HG02885 (cell line): ENCODE measurements around the gene FAM136A.
"Not testable (repeated sequence)": the region's sequence is repeated elsewhere in the genome, so short reads cannot be mapped to it uniquely, and the experiment has no call there.

Source experiments
- ATAC-seq: cut with Tn5 transposase; IDR thresholded peaks from one replicate; pipeline ENCODE4 v1.9.1; 2021; ENCODE audit warnings: mild to moderate bottlenecking; ENCODE audit not compliant: unreplicated experiment, poor library complexity

Gene FAM136A

DNA sequence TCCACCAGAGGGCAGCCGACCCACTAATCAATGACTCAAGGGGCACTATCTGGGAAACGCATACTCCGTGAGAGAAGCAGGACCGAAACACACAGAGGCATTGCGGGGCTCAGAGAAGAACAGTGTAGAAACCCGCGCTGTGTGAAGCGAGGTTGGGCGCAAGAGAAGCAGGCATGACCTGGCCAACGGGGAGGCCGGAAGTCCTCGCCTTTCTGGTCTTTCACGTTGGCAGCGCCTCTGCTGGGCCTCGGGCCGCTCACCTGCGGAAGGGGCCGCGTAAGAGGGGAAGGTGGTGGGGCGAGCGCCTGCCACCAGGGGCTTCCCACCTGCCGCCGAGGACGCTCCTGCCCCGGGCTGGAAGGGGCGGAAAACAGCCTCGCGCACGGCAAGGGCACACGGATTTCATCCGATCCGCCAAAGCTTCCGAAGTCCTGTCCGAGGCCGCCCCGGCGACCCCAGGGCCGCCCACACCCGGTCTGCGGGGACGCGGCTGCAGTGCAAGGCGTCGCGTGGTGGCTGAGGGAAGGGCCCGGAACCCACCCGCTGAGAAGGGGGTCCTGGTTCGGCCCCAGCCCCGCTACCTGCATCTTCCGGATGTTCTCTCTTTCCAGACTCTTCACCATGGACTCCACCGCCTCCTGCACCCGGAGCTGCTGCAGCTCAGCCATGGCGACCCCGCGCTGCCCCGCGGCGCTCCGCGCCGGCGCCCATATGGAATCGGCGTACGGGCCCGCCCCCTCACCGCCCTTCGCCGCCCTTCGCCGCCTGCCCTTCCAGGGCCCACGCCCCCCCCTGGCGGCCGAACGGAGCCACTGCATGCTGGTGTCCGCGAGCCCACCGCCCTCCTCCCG is at the start of gene FAM136A:
Gene FAM136A (minus strand): TSS at position 724 of the 851 bp plus-strand sequence. CDS start 56 bp downstream, at position 668.
- peak; percentile 80 for ATAC-seq

DNA sequence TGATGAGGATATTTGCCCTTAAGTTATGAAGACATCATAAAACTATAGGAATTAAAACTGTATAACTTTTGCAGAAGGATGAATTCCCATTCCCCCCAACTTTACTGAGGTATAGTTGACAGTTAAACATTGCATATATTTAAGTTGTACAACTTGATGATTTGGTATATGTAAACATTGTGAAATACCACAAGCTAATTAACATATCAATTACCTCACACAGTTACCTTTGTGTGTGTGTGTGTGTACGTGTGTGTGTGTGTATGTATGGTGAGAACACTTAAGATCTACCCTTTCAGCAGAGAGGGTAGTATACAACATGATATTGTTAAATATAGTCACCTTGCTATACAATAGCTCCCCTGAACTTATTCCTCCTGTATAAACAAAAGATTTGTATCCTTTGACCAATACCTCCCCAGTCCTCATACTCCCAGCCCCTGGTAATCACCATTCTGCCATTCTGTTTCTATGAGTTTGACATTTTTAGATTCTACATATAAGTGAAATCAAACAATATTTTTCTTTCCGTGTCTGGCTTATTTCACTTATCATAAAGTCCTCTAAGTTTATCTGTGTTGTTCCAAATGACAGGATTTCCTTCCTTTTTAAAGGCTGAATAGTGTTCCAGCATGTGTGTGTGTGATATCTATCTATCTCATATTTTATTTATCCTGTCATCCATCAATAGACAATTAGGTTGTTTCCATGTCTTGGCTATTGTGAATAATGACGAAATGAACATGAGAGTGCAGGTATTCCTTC is 48.2 kb upstream of the FAM136A start:
- no peak for ATAC-seq

DNA sequence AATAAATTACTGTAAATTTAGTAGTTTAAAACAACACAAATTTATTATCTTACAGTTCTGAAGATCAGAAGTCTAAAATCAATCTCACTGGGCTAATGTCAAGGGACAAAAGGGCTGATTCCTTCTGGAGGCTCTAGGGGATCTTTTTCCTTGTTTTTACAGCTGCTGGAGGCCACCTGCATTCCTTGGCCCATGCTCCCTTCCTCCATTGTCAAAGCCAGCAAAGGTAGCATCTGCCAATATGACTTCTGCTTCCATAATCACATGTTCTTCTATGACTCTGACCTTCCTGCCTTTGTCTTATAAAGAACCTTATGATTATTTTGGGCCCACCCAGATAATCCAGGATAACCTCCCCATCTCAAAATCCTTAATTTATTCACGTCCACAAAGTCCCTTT is 46.0 kb upstream of the FAM136A start:
- ATAC-seq = no peak

DNA sequence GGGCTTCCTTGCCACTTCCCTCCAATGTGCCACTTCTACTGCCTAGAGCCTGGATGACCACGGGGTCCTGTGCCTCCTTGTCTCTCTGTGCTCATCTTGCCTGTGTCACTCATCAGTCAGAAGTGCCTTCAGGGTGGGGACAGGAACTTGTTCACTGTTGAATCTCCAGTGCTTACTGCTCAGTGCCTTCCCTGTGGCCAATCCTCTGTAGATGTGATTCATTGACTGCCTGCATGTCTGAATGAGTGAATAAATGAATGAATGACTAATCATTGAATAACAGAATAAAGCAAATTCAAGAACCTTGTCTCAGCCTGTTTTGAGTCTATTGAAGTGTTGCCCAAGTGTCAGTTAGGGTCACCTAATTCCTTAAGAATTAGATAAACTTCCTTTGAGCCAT is 42.3 kb upstream of the FAM136A start:
- ATAC-seq = no peak

DNA sequence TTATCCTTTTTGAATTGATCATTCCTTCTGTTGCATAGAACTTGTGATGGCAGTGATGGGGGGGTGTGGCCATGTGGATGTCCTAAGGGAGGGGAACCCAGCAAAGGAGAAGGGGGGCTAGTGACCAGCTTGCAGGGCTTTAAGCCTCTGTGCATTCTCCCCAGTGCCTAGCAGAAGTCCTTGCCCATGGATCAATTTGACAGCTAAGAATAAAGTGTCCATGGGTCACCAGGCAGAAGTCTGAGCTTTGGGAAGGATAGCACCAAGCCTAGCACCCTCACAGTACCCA is 39.6 kb upstream of the FAM136A start:
- no peak for ATAC-seq

DNA sequence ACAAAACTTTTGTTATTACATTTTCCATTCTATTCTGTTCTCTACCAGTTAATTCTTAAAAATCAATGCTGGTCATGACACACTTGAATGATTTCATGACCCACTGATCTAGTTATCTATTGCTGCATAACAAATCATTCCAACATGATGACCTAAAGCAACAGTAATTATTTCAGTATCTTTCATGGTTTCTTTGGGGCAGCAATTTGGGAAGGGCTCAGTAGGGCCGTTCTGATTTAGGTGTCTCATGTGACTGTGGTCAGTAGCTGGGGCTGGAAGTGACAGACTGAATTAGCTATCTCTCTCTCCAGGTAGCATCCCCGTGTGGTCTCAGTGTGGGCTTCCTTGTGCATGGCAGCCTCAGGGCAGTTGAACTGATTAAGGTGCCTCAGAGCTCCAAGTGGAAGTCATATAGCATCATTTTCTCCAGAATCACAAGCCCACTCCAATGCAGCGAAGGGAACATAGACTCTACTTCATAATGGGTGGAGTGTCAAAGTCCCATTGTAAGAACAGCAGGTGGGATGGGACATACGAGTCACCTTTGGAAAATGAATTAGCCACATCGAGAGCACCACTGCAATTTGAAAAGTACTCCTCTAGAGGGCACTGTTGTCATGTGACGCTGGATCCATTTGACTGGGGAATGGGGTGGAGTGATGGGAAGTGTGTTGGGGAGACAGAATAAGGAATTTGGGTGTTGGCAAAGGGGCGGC is 39.1 kb upstream of the FAM136A start:
- no peak for ATAC-seq

DNA sequence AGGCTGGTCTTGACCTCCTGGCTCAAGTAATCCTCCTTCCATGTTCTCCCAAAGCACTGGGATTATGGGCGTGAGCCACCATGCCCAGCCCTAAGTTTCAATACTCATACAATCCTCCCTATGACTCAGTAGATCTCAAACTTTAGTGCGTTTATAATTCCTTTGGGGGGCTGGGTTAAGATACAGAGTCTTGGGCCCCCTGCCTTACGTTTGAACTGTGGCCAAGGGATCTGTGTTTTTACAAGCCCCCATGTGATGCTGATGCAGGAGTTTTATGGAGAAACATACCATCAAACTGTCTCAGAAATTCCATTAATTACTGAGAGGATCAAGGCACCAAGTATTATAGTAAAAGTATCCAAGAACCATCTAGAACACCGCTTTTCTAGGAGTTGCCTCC is 38.2 kb upstream of the FAM136A start:
- ATAC-seq = no peak

DNA sequence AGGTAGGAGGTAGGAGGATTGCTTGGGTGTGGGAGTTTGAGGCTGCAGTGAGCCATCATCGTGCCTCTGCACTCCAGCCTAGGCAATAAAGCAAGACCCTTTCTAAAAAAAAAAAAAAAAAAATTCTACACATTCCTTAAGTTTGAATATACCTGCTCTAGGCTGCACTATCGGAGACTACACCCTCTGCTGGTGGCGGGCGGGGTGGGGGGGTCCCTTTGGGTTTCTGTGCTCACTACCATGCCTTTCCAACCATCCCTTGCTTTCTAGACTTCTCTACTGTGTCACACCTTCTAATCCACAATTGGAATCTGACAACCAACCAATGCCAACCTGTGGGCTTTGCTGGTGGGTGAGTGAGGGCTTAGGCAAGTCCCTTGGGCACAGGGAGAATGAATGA is 34.7 kb upstream of the FAM136A start:
- no peak for ATAC-seq

DNA sequence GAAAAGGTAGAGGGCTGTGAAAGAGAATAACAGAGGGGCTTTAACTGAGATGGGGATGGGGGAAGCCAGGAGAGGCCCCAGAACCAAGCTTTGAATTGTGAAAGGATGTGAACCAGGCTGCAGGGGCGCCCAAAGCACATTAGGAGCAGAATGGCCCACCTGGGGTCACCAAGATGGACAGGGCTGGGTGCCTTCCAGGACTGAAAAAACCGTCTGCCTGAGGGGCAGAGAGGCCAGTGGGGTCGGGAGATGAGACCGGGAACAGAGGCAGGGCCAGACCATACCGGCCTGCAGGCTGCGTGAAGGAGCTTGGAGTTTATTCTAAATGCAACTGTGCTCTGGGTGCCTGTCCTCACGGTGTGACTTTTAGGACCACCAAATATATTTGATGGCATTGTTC is 29.1 kb upstream of the FAM136A start:
- ATAC-seq = no peak

DNA sequence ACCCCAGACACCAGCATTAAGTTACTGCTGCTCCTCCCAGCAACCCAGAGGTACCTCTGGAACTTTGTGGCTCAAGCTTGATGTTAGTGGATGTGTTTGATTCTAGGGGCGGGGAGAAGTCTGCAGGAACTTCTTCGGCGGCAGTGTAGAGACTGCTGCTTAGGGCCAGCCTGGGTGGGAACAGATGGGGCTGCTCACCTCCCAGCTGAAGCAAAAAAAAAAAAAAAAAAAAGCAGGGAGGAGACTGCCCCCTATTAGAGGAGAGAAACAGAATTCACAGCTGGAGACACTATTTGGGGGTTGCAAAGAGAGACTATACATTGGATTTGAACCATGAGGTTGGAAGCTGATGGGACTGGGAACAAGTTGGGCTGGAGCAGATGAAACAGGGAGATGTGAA is 28.6 kb upstream of the FAM136A start:
- no peak for ATAC-seq

DNA sequence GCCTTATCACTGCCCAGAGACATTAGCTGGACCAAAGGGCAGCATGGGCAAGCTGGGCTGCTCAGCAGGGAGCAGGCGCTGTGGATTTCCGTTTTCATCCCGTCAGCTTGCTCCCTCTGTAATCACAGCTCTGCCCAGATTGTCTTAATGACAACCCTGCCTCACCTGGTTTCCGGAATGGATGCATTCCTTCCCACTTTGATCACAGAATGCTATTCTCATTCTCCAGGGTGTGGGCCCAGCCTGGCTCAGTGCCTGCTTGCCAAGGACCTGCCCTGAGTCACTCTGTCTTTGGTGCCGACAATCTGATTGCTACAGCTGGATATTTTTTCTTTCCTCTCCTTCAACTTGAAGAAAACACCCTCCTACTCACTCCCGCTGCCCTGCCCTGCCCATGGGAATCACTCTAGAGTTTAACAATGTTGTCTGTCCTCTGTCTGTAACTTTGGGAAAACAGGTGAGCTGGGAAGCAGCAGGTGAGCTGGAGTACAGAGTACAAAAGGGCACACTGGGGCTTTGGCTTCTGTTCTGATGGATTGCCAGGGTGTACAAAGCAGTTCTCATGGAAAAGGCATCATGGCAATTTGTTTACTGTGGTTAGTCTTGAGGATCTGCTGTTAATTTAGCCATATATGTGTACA is 27.2 kb upstream of the FAM136A start:
- no peak for ATAC-seq

DNA sequence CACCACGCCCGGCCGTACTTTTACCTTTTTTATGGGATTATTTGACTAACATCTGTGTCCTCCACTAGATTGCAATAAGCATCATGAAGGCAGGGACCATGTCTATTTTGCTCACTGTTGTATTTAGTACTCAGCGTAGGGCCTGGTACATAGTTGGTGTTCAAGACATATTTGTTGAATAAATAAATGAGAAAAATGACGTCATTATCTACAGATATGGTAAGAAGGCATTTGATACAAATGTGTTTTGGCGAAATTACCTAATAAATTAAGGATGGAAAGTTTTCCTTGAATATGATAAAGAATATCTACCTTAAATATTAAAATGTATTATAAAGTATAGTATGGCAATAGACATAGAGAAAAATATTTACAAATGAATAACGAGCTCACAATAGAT is 24.0 kb upstream of the FAM136A start:
- no peak for ATAC-seq

DNA sequence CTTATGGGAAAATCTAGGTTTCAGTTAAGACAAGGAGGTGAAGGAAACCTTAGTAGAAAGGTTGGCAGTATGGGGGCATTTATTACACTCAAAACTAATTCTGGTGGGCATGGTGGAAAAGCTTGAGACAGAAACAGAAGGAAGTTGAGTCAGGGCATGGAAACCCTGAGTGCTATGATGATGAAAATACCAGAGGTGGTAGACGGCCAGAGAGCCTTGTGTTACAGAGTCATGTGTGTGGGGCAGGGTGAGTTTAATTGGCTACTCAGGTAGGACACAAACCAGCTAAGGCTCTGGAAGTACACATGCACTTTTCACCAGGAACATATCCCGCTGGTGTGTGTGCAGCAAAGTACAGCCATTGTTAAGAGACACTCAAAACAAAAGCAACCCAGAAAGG is 20.7 kb upstream of the FAM136A start:
- ATAC-seq = no peak

DNA sequence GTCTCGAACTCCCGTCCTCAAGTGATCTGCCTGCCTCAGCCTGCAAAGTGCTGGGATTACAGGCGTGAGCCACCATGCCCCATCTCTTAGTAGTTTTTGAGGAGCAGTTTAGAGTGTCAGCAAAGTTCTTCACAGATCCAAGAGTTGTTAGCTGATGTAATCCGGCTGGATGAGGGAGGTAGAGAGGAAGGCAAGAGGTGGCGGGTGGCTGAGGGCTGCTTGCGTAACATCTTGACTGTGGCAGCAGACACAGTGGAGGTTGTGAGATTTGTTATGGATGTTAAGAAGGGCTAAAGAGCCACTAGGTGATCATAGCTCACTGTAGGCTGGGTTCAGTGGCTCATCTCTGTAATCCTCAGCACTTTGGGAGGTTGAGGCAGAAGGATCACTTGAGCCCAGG is 19.5 kb upstream of the FAM136A start:
- no peak for ATAC-seq

DNA sequence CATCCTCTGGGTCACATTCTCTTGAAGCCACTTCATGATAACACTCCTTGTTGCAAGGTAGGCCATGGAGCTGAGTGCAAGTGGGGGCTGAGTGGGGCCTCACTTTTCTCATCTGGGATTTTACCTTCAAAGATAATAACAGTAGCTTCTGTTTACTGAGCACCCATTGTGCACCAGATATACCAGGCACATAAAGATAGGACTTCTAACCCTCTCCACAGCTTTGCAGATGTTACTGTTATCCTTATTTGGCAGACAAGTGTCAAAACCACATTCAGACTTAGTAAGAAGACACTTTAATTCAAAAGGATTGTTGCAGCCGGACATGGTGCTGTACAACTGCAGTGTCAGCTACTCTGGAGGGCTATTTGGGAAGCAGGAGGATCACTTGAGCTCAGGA is 12.8 kb upstream of the FAM136A start:
- ATAC-seq = no peak

DNA sequence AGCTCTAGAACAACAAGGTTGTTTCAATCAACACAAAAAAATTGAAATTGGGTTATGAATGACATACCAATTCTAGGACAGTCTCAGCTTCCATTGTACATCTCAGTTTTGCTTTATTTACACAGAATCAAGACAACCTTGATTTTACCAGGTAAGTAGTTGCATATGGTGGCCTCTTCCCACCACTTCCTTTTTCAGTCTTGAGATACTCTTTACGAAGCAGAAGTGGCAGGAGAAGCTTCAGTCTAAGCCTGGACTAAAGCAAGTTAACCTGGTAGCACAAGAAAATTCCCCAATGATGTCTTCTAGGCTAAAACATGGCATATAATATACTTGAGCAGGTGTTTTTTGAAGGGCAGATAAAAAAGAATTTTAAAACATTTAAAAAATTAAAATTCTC is 10.7 kb upstream of the FAM136A start:
- ATAC-seq = no peak

DNA sequence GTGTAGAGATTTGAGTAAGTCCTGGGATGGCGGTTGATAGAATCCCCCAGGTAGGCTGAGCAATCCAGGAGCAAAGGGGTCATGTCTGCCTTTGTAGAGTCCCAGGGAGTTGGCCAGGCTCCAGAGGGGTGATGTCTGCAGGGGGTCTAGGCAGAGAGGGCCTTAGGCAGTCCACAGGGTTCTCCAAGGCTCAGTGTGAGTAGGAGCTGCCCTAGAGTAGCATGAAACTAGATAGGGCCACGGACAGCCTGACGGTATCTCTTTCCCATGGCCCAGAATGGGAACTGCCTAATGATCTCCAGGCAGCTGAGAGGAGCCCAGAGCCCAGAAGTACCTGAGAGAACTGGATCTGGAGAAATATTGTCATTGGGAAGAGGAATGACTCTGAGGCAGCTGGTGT is 9.0 kb upstream of the FAM136A start:
- ATAC-seq = no peak

DNA sequence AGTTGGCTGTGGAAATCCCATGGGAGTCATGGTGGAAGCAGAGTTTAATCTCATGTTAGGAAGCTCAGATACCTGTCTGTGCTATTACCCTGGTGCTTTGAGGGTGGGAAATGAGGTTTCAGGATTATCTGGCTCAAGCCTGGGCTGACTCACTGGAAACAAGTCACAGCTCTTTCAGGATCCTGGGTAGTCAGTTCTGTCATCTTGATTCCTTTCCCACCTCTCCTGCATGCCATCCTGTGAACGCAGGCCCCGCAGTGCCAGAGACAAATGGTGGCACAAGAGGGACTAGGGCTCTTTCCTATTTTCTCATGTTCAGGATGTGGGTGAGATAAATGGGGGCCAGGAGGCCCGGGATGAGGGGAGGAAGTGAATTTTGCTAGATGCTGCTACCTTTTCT is 3.7 kb upstream of the FAM136A start:
- ATAC-seq = no peak

DNA sequence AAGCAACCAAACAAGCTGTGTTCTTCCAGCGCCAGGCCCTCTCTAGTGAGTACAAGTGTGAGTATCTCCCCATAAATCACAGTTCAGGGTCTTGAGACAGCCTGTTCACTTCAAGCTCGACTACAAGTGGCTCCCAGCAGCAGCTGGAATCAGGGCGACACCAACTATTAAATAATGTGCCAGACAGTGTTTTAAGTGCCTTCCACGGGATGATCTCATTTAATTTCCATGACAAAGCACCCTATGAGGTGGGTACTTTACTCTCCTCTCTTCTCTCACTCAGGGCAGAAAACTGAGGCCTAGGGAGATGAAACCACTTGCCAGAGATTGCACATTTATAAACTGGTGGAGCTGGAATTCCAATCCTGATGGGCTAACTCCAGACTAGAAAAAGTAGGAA is 2.6 kb upstream of the FAM136A start:
- no peak for ATAC-seq

DNA sequence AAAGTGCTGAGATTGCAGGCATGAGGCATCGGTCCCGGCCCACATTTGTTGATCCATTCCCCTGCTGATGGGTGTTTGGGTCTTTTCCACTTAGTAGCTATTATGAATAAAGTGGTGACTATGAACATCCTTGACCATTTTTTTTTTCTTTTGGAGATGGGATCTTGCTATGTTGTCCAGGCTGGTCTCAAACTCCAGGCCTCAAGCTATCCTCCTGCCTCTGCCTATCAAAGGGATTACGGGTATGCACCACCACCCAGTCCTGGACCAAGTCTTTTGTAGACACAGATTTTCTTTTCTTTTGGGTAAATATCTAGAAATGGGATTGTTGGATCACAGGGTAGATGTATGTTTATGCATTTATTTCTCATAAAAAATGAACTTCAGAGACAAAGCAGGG is 1.3 kb upstream of the FAM136A start:
- no peak for ATAC-seq

DNA sequence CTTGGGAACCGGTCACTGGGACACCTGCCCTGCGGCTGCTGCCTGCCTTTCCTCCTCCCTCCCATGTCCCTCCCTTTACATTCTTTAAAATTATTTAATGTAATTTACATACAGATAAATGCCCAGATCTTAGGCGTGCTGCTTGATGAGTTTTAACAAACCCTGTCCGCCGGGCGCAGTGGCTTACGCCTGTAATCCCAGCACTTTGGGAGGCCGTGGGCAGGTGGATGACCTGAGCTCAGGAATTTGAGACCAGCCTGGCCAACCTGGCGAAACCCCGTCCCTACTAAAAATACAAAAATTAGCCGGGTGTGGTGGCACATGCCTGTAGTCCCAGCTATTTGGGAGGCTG is 304 bp upstream of the FAM136A start:
- ATAC-seq = not testable (repeated sequence)
